Effector memory CD8-positive, alpha-beta T cell (primary cell): Measurements from ENCODE around the gene CACHD1.
A peak's percentile ranks its signal among the peaks of the same experiment; 100 is the strongest.
"Not testable (repeated sequence)": the region's sequence is repeated elsewhere in the genome, so short reads cannot be mapped to it uniquely, and the experiment has no call there.

Source experiments
- ATAC-seq: fragments of 150-1000 bp; cut with Tn5 transposase; replicated peaks from 2 replicates; pipeline ENCODE4 v1.10.0; 2021; ENCODE audit warnings: mild to moderate bottlenecking, moderate library complexity
- DNase-seq, 3 experiments: peaks; one replicate each; pipeline ENCODE4 v3.0.0; 2021
- H3K27ac Mint-ChIP-seq, 2 donors: one replicate each; pipeline ENCODE4 v1.8.0; 2022; ENCODE audit warnings: mild to moderate bottlenecking in 2 of 2, mixed read lengths in 2 of 2, moderate library complexity in 2 of 2
- H3K27me3 Mint-ChIP-seq, 2 donors: one replicate each; pipeline ENCODE4 v1.8.0; 2022; ENCODE audit warnings: mixed read lengths in 2 of 2
- H3K36me3 Mint-ChIP-seq: one replicate; pipeline ENCODE4 v1.8.0; 2022; ENCODE audit warnings: mild to moderate bottlenecking, moderate library complexity, mixed read lengths; ENCODE audit not compliant: insufficient read depth
- H3K4me1 Mint-ChIP-seq, 2 donors: one replicate each; pipeline ENCODE4 v1.8.0; 2022; ENCODE audit warnings: low read depth in 2 of 2, mixed read lengths in 2 of 2
- H3K4me3 Mint-ChIP-seq, 2 donors: one replicate each; pipeline ENCODE4 v1.8.0; 2022; ENCODE audit warnings: mild to moderate bottlenecking in 2 of 2, mixed read lengths in 2 of 2, moderate library complexity in 2 of 2
- H3K9me3 Mint-ChIP-seq, 2 donors: one replicate each; pipeline ENCODE4 v1.8.0; 2022; ENCODE audit warnings: mixed read lengths in 2 of 2

CACHD1 gene

DNA sequence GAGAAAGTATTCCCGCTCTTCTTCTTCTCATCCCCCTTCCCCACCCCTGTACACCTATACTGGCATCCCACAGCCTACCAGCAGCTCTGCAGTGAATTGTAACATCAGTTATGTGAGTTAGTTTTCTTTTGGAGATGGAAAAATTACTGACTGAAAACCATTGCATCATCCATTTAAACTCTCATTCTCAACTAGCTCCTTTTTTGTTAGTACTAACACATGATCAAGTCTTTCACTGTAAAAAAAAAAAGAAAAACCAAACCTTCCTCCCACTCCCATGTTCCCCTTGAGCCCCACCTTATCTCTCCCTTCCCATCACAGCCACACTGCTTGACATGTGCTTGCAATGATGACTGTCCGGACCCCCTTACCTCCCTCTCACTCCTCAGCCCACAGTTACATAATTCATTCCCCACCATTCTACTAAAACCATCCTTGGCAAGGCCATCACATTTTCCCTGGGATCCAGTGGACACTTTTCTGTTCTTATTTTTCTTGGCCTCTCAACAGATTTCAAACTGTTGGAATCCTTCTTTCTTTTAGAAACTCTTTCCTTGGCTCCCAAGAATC, 251.7 kb downstream of the CACHD1 start:
- Mint-ChIP-seq H3K9me3 (peaks cover 0 to 3% of the 10 kb centered on the region in 2 donors), H3K27ac (no peak overlapping the region), H3K27me3 (peaks cover 62 to 83% of the 10 kb centered on the region in 2 donors), H3K36me3 (no peaks in the 10 kb centered on the region), H3K4me3 (no peak overlapping the region), H3K4me1 (no peaks in the 10 kb centered on the region)
- ATAC-seq (no peak), DNase-seq (no peak)

DNA sequence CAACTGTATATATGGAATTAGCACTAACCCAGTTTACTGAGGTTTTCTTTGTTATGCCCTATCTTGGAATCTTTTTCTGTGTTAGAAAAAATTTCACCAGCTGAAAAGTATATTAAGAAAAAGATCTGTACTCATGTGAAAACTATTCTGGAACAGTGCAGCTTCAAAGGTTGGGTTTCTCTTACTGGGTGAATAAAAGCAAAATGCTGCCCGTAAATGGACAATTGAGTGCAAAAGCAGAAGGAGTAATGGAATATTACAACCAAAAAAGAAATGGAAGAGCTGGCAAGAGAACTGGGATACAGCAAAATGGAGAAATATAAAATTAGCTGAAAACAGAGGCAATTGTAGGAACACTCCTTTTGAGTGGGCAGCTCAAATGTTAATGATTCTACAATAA, 257.9 kb downstream of the CACHD1 start:
- Mint-ChIP-seq H3K27me3 (peaks cover 32 to 34% of the 10 kb centered on the region in 2 donors), H3K4me3 (no peak overlapping the region), H3K9me3 (no peaks in the 10 kb centered on the region), H3K4me1 (no peaks in the 10 kb centered on the region), H3K36me3 (no peaks in the 10 kb centered on the region), H3K27ac (peak overlapping the region in 1 of 2 donors; percentile 50)
- ATAC-seq (no peak), DNase-seq (no peak)

GRCh38 chr1:64733581-64734286, 263.8 kb downstream of the CACHD1 start:
- Mint-ChIP-seq H3K4me1 (no peaks in the 10 kb centered on the region), H3K27me3 (peaks cover 16% of the 10 kb centered on the region in 2 donors), H3K9me3 (no peaks in the 10 kb centered on the region), H3K27ac (no peak overlapping the region), H3K36me3 (no peaks in the 10 kb centered on the region), H3K4me3 (no peak overlapping the region)
- ATAC-seq (no peak), DNase-seq (no peak)

DNA sequence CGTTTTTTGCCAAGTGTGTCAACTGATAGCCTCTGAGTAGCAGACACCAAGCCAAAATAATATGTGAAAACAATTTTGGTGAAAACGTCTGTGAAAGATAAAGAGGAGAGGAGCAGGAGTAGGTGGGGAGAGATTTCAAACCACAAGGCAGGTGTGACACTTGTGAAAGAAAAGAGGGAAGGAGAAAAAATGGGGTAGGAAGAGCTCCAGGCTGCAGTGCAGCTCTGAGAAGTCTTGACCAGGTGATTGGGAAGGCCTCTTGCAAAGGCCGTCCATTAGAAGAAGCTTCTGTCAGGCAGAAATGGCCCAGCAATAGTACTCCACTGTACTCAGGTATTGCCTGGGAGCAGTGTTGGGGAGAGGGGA, 264.3 kb downstream of the CACHD1 start:
- H3K36me3 Mint-ChIP-seq = no peaks in the 10 kb centered on the region
- DNase-seq (no peak), ATAC-seq (no peak)
- no peak overlapping the region for H3K27ac Mint-ChIP-seq
- H3K4me1 Mint-ChIP-seq = no peaks in the 10 kb centered on the region
- no peaks in the 10 kb centered on the region for H3K9me3 Mint-ChIP-seq
- H3K4me3 Mint-ChIP-seq = no peak overlapping the region
- peaks cover 16% of the 10 kb centered on the region in 2 donors for H3K27me3 Mint-ChIP-seq

DNA sequence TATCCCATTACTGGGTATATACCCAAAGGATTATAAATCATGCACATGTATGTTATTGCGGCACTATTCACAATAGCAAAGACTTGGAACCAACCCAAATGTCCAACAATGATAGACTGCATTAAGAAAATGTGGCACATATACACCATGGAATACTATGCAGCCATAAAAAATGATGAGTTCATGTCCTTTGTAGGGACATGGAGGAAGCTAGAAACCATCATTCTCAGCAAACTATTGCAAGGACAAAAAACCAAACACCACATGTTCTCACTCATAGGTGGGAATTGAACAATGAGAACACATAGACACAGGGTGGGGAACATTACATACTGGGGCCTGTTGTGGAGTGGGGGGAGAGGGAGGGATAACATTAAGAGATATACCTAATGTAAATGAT, 270.8 kb downstream of the CACHD1 start:
- not testable (repeated sequence) for H3K4me3 Mint-ChIP-seq, H3K9me3 Mint-ChIP-seq, H3K27me3 Mint-ChIP-seq, H3K36me3 Mint-ChIP-seq, ATAC-seq, DNase-seq, H3K27ac Mint-ChIP-seq
- peaks cover 7 to 13% of the 10 kb centered on the region in 2 donors for H3K4me1 Mint-ChIP-seq
